Kidney (tissue), 14 donors: ENCODE measurements around the gene C19orf12. TPM values are rescaled to one million over a fixed set of nuclear protein-coding genes. Genes with fewer than 3 reads are reported as not detected.

Experiments
- DNase-seq, 5 donors: peaks; one replicate each; pipeline ENCODE4 v3.0.0-alpha.2; 2013 to 2020
- FAIRE-seq: peaks from 2 replicates; lab custom pipeline; 2012; peaks lifted over from hg19 to GRCh38; lab: Jason Lieb, UNC
- H3K27ac ChIP-seq, 2 donors: one replicate each; pipeline ENCODE4 v1.7.0; 2013; ENCODE audit warnings: low read depth in 2 of 2, low read length in 2 of 2, inconsistent platforms in 1 of 2
- H3K27me3 ChIP-seq: one replicate; pipeline ENCODE4 v1.7.1; 2013; ENCODE audit warnings: low read length, inconsistent platforms; ENCODE audit not compliant: control insufficient read depth, insufficient read depth
- H3K36me3 ChIP-seq, 3 donors: one replicate each; pipeline versions ENCODE4 v1.7.0 to v1.7.1; 2013; ENCODE audit warnings: low read length in 3 of 3, control low read depth in 1 of 3, inconsistent platforms in 1 of 3; ENCODE audit not compliant: insufficient read depth in 3 of 3, control insufficient read depth in 2 of 3
- H3K4me1 ChIP-seq, 3 donors: one replicate each; pipeline versions ENCODE4 v1.7.0 to v1.7.1; 2013; ENCODE audit warnings: low read length in 3 of 3, inconsistent platforms in 1 of 3, low read depth in 1 of 3; ENCODE audit not compliant: control insufficient read depth in 2 of 3, insufficient read depth in 2 of 3
- H3K4me3 ChIP-seq, 3 donors: one replicate each; pipeline versions ENCODE4 v1.7.0 to v1.8.1; 2013; ENCODE audit warnings: low read length in 3 of 3, control low read depth in 1 of 3, inconsistent platforms in 1 of 3
- H3K9ac ChIP-seq, 3 donors: one replicate each; pipeline versions ENCODE4 v1.7.0 to v1.7.1; 2013; ENCODE audit warnings: low read length in 3 of 3, control low read depth in 1 of 3, inconsistent platforms in 1 of 3
- H3K9me3 ChIP-seq, 3 donors: one replicate each; pipeline versions ENCODE4 v1.7.0 to v1.7.1; 2013; ENCODE audit warnings: low read length in 3 of 3, control low read depth in 1 of 3, inconsistent platforms in 1 of 3; ENCODE audit not compliant: control insufficient read depth in 2 of 3, insufficient read depth in 1 of 3
- intact Hi-C: fragments of 100-400 bp; cut with DNase I; formaldehyde crosslinking; loops from one replicate; pipeline ENCODE4 v1.11.1; 2022
- polyA plus RNA-seq: library from polyadenylated mRNA; stranded (reverse); fragments of 350-450 nt; fragmentation: Illumina TruSeq; extraction: RNeasy Lipid Tissue Mini Kit (QIAGEN cat#74804); gene quantifications from one replicate; pipeline ENCODE4 v1.2.3, GENCODE V29; 2014; ENCODE audit warnings: low read depth, low replicate concordance; ENCODE audit not compliant: insufficient read depth
- total RNA-seq: library from RNA; stranded (reverse); fragmentation: NEBNext Ultra II Directional; extraction: Animal tissue kit (Norgen Biotek cat#: 25700); gene quantifications from one replicate; pipeline ENCODE4 v1.2.1, GENCODE V29; 2021
- TF ChIP-seq, protein P1 (sequence below): IDR thresholded peaks from 3 replicates; pipeline ENCODE4 v1.5.1; 2012; ENCODE audit warnings: mild to moderate bottlenecking, moderate library complexity, borderline replicate concordance; ENCODE audit not compliant: insufficient read depth; ENCODE audit errors: extremely low read depth
- donor health status: control.
- donor health status: control.
- donor health status: control.
- donor health status: control.
- donor health status: control.
- donor health status: DM: yes; HTN: yes; CAD: no.
- donor health status: Normal renal cell carcinoma (clear cell type).

C19orf12 gene
- total and polyA plus RNA-seq, 2 donors from 2014 or later, result 21.2 to 27.1 TPM

DNA sequence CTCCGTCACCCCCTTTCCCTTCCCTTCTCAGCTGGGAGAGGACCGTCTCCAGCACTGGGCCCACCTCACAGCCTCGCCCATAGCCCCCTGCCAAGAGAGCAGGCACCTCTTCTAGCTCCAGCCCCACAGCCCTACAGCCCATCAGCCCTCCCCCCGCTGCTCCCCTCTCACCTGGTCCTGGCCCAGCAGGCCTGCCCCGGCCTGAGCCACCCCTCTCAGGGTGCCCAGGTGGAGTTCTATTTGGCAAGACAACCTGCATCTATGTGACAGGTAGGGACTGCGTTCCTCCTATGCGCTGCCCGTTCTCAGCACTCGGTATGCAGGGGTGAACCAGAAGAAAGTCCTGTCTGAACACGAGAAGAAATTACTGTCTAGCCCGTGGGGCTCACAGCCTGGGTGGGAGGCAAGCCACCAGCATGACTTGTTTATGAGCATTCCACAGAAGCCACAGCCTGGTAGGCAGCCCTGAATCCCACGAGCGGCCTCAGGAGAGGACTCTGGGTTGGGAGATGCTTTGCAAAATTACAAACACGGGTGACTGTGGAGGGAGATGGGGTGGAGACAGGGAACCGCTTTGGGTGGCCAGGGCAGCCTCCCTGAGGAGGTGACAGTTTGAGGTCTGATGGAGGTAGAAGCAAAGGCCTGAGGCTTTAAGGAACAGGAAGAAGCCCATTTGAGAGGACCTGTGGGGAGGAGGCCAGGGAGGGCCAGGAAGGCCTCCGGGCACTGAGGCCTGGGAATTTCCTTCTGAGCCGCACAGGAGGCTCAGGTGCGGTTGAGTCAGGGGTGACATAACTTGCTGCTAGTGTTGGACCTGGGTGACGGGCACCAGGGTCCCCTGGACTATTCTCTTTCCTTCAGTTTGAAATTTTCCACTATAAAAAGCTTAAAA is 51.0 kb downstream of the C19orf12 start:
- H3K27ac ChIP-seq, result no peak overlapping the region
- peak in 1 of 5 donors; percentile 68 for DNase-seq
- intact Hi-C loops, result no loop called here
- H3K36me3 ChIP-seq, result no peaks in the 10 kb centered on the region
- H3K4me3 ChIP-seq, result no peak overlapping the region
- no peaks in the 10 kb centered on the region for H3K27me3 ChIP-seq
- H3K9me3 ChIP-seq, result no peaks in the 10 kb centered on the region
- no peak overlapping the region for H3K9ac ChIP-seq
- TF ChIP-seq, protein P1, sequence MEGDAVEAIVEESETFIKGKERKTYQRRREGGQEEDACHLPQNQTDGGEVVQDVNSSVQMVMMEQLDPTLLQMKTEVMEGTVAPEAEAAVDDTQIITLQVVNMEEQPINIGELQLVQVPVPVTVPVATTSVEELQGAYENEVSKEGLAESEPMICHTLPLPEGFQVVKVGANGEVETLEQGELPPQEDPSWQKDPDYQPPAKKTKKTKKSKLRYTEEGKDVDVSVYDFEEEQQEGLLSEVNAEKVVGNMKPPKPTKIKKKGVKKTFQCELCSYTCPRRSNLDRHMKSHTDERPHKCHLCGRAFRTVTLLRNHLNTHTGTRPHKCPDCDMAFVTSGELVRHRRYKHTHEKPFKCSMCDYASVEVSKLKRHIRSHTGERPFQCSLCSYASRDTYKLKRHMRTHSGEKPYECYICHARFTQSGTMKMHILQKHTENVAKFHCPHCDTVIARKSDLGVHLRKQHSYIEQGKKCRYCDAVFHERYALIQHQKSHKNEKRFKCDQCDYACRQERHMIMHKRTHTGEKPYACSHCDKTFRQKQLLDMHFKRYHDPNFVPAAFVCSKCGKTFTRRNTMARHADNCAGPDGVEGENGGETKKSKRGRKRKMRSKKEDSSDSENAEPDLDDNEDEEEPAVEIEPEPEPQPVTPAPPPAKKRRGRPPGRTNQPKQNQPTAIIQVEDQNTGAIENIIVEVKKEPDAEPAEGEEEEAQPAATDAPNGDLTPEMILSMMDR, result no peak
- FAIRE-seq, result no peak
- peaks cover 0 to 25% (median 3%) of the 10 kb centered on the region in 3 donors for H3K4me1 ChIP-seq

DNA sequence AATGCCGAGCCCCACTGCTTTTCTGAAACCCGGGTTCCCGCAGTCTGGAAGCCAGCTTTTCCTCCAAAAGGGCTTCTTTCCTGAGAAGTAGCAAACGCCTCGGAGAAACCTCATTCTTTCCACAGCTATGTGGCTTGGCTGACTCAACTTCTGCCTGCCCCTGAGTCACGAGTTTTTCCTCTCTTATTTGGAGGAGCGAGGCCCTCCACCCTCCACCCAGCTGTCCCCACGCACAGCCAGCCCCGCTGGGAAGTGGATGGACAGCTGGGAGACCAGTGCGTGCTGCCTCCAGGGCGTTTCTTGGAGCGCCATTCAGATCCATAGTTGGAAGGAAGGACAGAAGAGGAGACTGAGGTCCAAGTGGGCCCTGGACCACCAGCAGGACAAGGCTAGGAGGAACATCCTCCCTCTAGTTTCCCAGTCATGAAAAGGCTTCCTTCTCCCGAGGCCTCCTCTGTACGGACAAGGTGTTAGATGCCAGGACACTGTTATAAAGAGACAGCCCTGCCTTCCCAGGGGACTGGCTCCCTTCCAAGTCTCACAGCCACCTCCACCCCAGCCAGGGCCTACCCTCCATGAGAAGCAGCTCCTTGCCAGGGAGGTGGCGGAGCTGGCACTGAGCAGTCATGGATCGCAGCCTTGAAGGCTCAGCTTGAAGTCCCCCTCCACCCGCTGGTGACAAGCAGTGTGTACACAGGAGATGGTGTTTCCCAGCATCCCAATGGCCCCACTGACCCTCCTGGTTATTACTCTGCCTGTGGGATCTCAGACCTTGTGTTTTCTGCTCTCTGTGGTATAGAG is 52.3 kb downstream of the C19orf12 start:
- H3K27ac ChIP-seq, result peak overlapping the region in 1 of 2 donors; percentile 73
- H3K9ac ChIP-seq, result peak overlapping the region in 1 of 3 donors; percentile 15

DNA sequence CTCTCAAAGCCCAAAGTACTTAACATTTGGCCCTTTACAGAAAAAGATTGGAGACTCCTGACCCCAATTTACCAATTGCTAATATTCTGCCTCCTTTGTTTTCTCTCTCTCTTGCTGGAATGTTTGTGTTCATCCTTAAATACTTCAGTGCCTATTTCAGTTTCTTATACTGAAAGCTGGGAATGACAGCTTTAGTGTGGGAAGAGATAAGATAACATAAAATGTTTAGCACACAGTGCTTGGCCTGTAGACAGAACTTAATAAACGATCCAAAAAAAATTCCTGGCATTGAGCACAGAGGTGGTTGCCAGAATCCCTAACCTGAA is 52.8 kb downstream of the C19orf12 start:
- peaks cover 0 to 22% (median 3%) of the 10 kb centered on the region in 3 donors for H3K4me1 ChIP-seq
- no peak for FAIRE-seq
- no peak overlapping the region for H3K4me3 ChIP-seq

More for the DNA sequence above, 52.3 kb downstream of the C19orf12 start:
- FAIRE-seq (no peak), DNase-seq (peak in 4 of 5 donors; percentile 28 to 91 (median 48))
- H3K36me3 ChIP-seq, result no peaks in the 10 kb centered on the region
- H3K9me3 ChIP-seq, result no peaks in the 10 kb centered on the region
- TF ChIP-seq, protein P1, result no peak
- H3K4me1 ChIP-seq, result peaks cover 0 to 25% (median 3%) of the 10 kb centered on the region in 3 donors
- intact Hi-C loops, result no loop called here
- no peak overlapping the region for H3K4me3 ChIP-seq
- H3K27me3 ChIP-seq, result no peaks in the 10 kb centered on the region

More for the DNA sequence above, 52.8 kb downstream of the C19orf12 start:
- no peaks in the 10 kb centered on the region for H3K27me3 ChIP-seq
- intact Hi-C loops, result no loop called here
- H3K36me3 ChIP-seq, result no peaks in the 10 kb centered on the region
- DNase-seq, result no peak
- TF ChIP-seq, protein P1, result no peak
- H3K27ac ChIP-seq, result peak overlapping the region in 1 of 2 donors; percentile 5
- H3K9ac ChIP-seq, result no peak overlapping the region
- no peaks in the 10 kb centered on the region for H3K9me3 ChIP-seq
